ENCODE results near the gene SCMH1. TPM values are rescaled to one million over a fixed set of nuclear protein-coding genes. Genes with fewer than 3 reads are reported as not detected.

The SCMH1 gene
- total RNA-seq, 4 donors from 2014 or later: 27.6 to 105 (median 48.5) TPM

DNA sequence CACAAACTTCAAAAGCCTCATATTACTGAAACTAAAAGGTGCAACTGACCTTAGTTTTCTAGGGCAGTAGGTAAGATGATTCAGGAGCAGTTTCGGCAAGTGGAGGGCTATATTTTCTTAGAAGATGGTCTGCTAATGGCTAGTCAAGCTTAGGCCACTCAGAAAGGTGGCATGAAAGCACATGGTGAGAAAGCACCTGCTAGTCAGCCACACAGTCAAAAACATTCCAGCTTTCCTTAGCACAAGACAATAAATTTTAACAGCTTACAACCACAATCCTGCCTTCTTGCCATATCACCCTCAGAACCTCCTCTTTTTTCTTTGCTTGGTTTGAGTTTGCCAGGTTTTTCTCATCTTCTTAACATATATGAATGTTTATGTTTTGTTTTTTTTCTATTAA lies 139.5 kb downstream of the SCMH1 start:
- intact Hi-C loops (cut with DNase I; ENCODE audit: low total_unique reads): no loop called here
- TF ChIP-seq CTCF (IDR thresholded peaks at IDR 0.05) (no peak), POLR2A (IDR thresholded peaks at IDR 0.05) (no peak)
- no peaks in the 10 kb centered on the region for H3K9me3 ChIP-seq
- DNase-seq: no peak
- peak overlapping the region; percentile 70 to 81 for H3K27ac ChIP-seq
- H3K27me3 ChIP-seq: no peaks in the 10 kb centered on the region
- peaks cover 10 to 15% of the 10 kb centered on the region in 2 donors for H3K4me1 ChIP-seq
- H3K4me3 ChIP-seq: no peak overlapping the region
- H3K36me3 ChIP-seq: no peaks in the 10 kb centered on the region

DNA sequence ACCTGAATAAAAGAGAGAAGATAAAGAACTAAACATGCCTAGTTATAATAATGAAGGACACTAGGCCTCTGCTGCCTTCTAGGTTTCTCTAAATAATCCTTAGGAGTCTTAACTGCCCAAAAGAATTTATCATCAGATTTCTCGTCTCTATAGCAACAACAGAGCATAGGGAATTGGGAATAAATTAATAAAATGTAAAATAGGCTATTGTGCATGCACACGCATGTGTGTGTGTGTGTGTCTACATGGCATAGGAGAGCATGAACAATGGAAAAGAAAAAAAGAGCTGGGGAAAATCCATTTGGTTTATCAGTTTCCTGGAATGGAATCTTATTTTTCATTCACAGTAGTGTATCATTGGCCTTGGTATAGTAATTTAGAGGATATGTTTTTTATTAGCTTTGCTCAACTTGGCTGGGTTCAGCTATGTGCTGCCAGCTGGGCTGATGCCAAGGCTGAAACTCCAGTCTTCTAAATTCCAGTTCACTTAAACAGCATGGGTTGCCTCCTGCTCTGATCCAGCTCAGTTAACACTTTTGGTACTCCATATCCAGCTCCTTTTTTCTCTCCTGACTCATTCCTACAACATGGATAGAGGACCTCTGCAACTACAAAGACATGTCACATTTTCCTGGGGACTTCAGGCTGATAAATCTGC lies 140.0 kb downstream of the SCMH1 start:
- H3K4me1 ChIP-seq: peaks cover 10 to 15% of the 10 kb centered on the region in 2 donors
- H3K36me3 ChIP-seq: no peaks in the 10 kb centered on the region
- intact Hi-C loops (cut with DNase I; ENCODE audit: low total_unique reads): no loop called here
- H3K27ac ChIP-seq: peak overlapping the region; percentile 70 to 81
- H3K9me3 ChIP-seq: no peaks in the 10 kb centered on the region
- TF ChIP-seq POLR2A (IDR thresholded peaks at IDR 0.05) (no peak), CTCF (IDR thresholded peaks at IDR 0.05) (no peak)
- peak; percentile 95 for DNase-seq
- H3K27me3 ChIP-seq: no peaks in the 10 kb centered on the region
- no peak overlapping the region for H3K4me3 ChIP-seq

GRCh38 chr1:41101076-41101475 lies 141.0 kb downstream of the SCMH1 start:
- no peaks in the 10 kb centered on the region for H3K27me3 ChIP-seq
- intact Hi-C loops (cut with DNase I; ENCODE audit: low total_unique reads): no loop called here
- H3K4me1 ChIP-seq: peaks cover 10 to 15% of the 10 kb centered on the region in 2 donors
- no peak for DNase-seq
- H3K9me3 ChIP-seq: no peaks in the 10 kb centered on the region
- TF ChIP-seq POLR2A (IDR thresholded peaks at IDR 0.05): no peak
- no peak for TF ChIP-seq CTCF (IDR thresholded peaks at IDR 0.05)
- peak overlapping the region; percentile 67 to 81 for H3K27ac ChIP-seq
- H3K4me3 ChIP-seq: no peak overlapping the region
- no peaks in the 10 kb centered on the region for H3K36me3 ChIP-seq

DNA sequence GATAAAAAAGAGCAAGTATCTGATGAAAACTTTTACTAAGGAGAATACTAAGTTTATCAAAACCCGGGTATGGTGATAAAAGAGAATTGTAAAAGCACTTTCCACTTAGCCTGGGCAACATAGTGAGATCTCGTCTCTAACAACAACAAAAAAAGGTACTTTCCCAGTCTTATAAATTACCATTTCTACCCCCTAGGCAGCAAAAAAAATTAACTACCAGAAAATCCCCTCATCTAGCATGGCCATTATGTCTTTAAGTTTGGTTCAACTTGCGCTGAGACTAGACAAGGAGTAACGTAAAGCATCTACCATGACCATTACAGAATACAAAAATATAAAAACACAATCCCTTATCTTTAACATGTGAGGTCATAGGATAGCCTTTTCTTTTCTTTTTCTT lies 141.9 kb downstream of the SCMH1 start:
- H3K36me3 ChIP-seq: no peaks in the 10 kb centered on the region
- intact Hi-C loops (cut with DNase I; ENCODE audit: low total_unique reads): no loop called here
- H3K9me3 ChIP-seq: no peaks in the 10 kb centered on the region
- peaks cover 10 to 15% of the 10 kb centered on the region in 2 donors for H3K4me1 ChIP-seq
- no peak for DNase-seq
- TF ChIP-seq CTCF (IDR thresholded peaks at IDR 0.05) (no peak), POLR2A (IDR thresholded peaks at IDR 0.05) (no peak)
- H3K27ac ChIP-seq: peak overlapping the region; percentile 43 to 81
- H3K4me3 ChIP-seq: no peak overlapping the region
- H3K27me3 ChIP-seq: no peaks in the 10 kb centered on the region

- DNase-seq: no peak
- Histone ChIP-seq H3K4me3 (no peak overlapping the region), H3K36me3 (no peaks in the 10 kb centered on the region), H3K4me1 (peaks cover 10 to 15% of the 10 kb centered on the region in 2 donors), H3K27me3 (no peaks in the 10 kb centered on the region), H3K27ac (peak overlapping the region in 1 of 2 donors; percentile 2), H3K9me3 (no peaks in the 10 kb centered on the region)
- TF ChIP-seq CTCF (IDR thresholded peaks at IDR 0.05): no peak
- no peak for TF ChIP-seq POLR2A (IDR thresholded peaks at IDR 0.05)
- intact Hi-C loops (cut with DNase I; ENCODE audit: low total_unique reads): no loop called here
Measured at GRCh38 chr1:41098730-41099460, 143.2 kb downstream of the SCMH1 start.

Data from uterus (tissue), 4 donors.